ENCODE data around the gene DOCK11. TPM values are rescaled to one million over a fixed set of nuclear protein-coding genes. Genes with fewer than 3 reads are reported as not detected.

Gene DOCK11
- total and polyA plus RNA-seq, 10 of the 15 experiments (the other 5 are each of a cell fraction or from before 2014, with no cell fraction given), result 16.3 to 30.7 (median 19.8) TPM

- ATAC-seq, result peak; percentile 57; the same call in 2 of the 3 replicates
- H3K4me1 ChIP-seq (ENCODE audit: control insufficient read depth, insufficient read depth, low read length), result no peaks in the 10 kb centered on the region
- no peak for DNase-seq (ENCODE audit: low read depth, low spot score)
- no TSS peak for BruUV-seq (replicated peaks)
- no peaks in the 10 kb centered on the region for H3K9me3 ChIP-seq (replicated peaks; ENCODE audit: control insufficient read depth, insufficient read depth, low read length)
- no peaks in the 10 kb centered on the region for H4K20me1 ChIP-seq (ENCODE audit: control insufficient read depth, insufficient read depth)
- H3K27me3 ChIP-seq (replicated peaks in 1 of 2; ENCODE audit: control insufficient read depth in 2 of 2, insufficient read depth in 2 of 2, low read length in 1 of 2), result no peaks in the 10 kb centered on the region
- ChIA-PET CTCF (interaction anchor here (0.6 to 3.5 kb wide), 32 partner anchors 9 to 382 kb away, joined by 3 to 26 read pairs (median 4); no protein-coding TSS in a partner anchor), POLR2A (no interaction called here), SMC1A (ENCODE audit: uncharacterized antibody, unreplicated experiment) (interaction anchor here (0.9 to 2.4 kb wide), 14 partner anchors 9 to 184 kb away, joined by 3 to 20 read pairs (median 4); no protein-coding TSS in a partner anchor), RAD21 (ENCODE audit: unreplicated experiment) (interaction anchor here (0.6 to 1.5 kb wide), 11 partner anchors 11 to 183 kb away, joined by 3 to 17 read pairs (median 4); no protein-coding TSS in a partner anchor)
- no peak overlapping the region for H3K9ac ChIP-seq (ENCODE audit: control insufficient read depth, insufficient read depth, low read length)
- no peak overlapping the region for H3K27ac ChIP-seq (ENCODE audit: control insufficient read depth, insufficient read depth)
- no peaks in the 10 kb centered on the region for H3K36me3 ChIP-seq (ENCODE audit: control insufficient read depth in 2 of 2, insufficient read depth in 2 of 2, low read length in 1 of 2)
- in situ Hi-C loops (cut with MboI), result no loop called here
- no peak for TF ChIP-seq SKIL (IDR thresholded peaks at IDR 0.05; ENCODE audit: low read depth, poor library complexity, severe bottlenecking)
- TF ChIP-seq ETV6 (conservative IDR thresholded peaks at IDR 0.05 in 1 of 2, IDR thresholded peaks at IDR 0.05 in 1 of 2; ENCODE audit: borderline replicate concordance in 1 of 2, low read depth in 1 of 2), result no peak
- peak; percentile 41 to 55 (median 44); a peak in 5 of 6 replicates for TF ChIP-seq CTCF (IDR thresholded peaks at IDR 0.05 in 2 of 3, conservative IDR thresholded peaks at IDR 0.05 in 1 of 3; ENCODE audit: control insufficient read depth in 2 of 3, extremely low read depth in 1 of 3, insufficient read depth in 1 of 3, low read depth in 3 of 3, low read length in 3 of 3)
- peak; percentile 65 for TF ChIP-seq RAD21 (IDR thresholded peaks at IDR 0.05; ENCODE audit: insufficient read depth, low read depth, low read length)
- WGBS (ENCODE audit: insufficient coverage, insufficient replicate concordance, low lambda C conversion rate, missing lambda C conversion rate), result 32% methylated on average over 5 of the region's 5 CpGs
- no peaks in the 10 kb centered on the region for H3K79me2 ChIP-seq (ENCODE audit: control insufficient read depth, insufficient read depth, low read length)
- H2AFZ ChIP-seq (ENCODE audit: control insufficient read depth, low read depth, low read length), result no peak overlapping the region
- intact Hi-C loops (cut with micrococcal nuclease; ENCODE audit: unreplicated experiment), result loop anchor here (1.0 kb wide), 1 partner anchor 180 kb away; no protein-coding TSS in a partner anchor
- H3K4me3 ChIP-seq, result no peak overlapping the region
- no peak for FAIRE-seq
- H3K4me2 ChIP-seq (ENCODE audit: control insufficient read depth, insufficient read depth), result no peak overlapping the region
Observed at GRCh38 chrX:118627084-118627758, 131.6 kb downstream of the DOCK11 start.
